CD4-positive, alpha-beta T cell treated with Interleukin-15 for 1 hour (primary cell): ENCODE measurements around the gene WNK3.
A peak's percentile ranks its signal among the peaks of the same experiment; 100 is the strongest.

Experiments used
- DNase-seq: peaks from one replicate; pipeline ENCODE4 v3.0.0-alpha.2; 2020

WNK3 gene

GRCh38 chrX:54237014-54237413 is 120.8 kb downstream of the WNK3 start:
- no peak for DNase-seq

- DNase-seq = no peak
These were observed 127.3 kb downstream of the WNK3 start for GRCh38 chrX:54230435-54231148.

GRCh38 chrX:54223581-54223980 is 134.3 kb downstream of the WNK3 start:
- no peak for DNase-seq

GRCh38 chrX:54213603-54214002 is 144.2 kb downstream of the WNK3 start:
- no peak for DNase-seq

- DNase-seq = no peak
These were observed 149.3 kb downstream of the WNK3 start for GRCh38 chrX:54208531-54208930.

GRCh38 chrX:54198262-54198661 is 159.6 kb downstream of the WNK3 start:
- no peak for DNase-seq

- no peak for DNase-seq
These were observed 162.8 kb downstream of the WNK3 start for GRCh38 chrX:54194982-54195588.

- DNase-seq = no peak
These were observed 164.6 kb downstream of the WNK3 start for GRCh38 chrX:54193085-54193821.

GRCh38 chrX:54184474-54184873 is 173.4 kb downstream of the WNK3 start:
- DNase-seq = no peak

GRCh38 chrX:54182864-54183613 is 174.8 kb downstream of the WNK3 start, which contains the start of gene FAM120C:
Gene FAM120C, minus strand, starts transcription at chrX:54183254. Its CDS starts 56 bp downstream, at chrX:54183198.
- DNase-seq = peak; percentile 71

- DNase-seq = peak; percentile 67
These were observed 175.5 kb downstream of the WNK3 start for GRCh38 chrX:54182194-54182863.

GRCh38 chrX:54181202-54181953 is 176.5 kb downstream of the WNK3 start:
- DNase-seq = no peak

GRCh38 chrX:54180403-54180802 is 177.4 kb downstream of the WNK3 start:
- no peak for DNase-seq

GRCh38 chrX:54178100-54178940 is 179.5 kb downstream of the WNK3 start:
- no peak for DNase-seq

GRCh38 chrX:54177306-54177705 is 180.5 kb downstream of the WNK3 start:
- DNase-seq = no peak

- DNase-seq = no peak
These were observed 184.1 kb downstream of the WNK3 start for GRCh38 chrX:54173791-54174190.

- DNase-seq = no peak
These were observed 185.4 kb downstream of the WNK3 start for GRCh38 chrX:54172455-54172854.

GRCh38 chrX:54171527-54172250 is 186.2 kb downstream of the WNK3 start:
- DNase-seq = no peak

- no peak for DNase-seq
These were observed 186.8 kb downstream of the WNK3 start for GRCh38 chrX:54171091-54171490.

- DNase-seq = no peak
These were observed 190.9 kb downstream of the WNK3 start for GRCh38 chrX:54166915-54167314.
